Prostate gland (tissue), 2 donors: ENCODE results near the gene BLOC1S1. TPM values are rescaled to one million over a fixed set of nuclear protein-coding genes. Genes with fewer than 3 reads are reported as not detected.
A peak's percentile ranks its signal among the peaks of the same experiment; 100 is the strongest.

Experiments used
- DNase-seq: peaks from one replicate; pipeline ENCODE4 v3.0.0-alpha.2; 2019; ENCODE audit warnings: low spot score
- H3K27ac ChIP-seq, 2 donors: fragments of 200-600 bp; sonication (generic); 2 replicates each; pipeline ENCODE4 v1.5.1; 2017 to 2019
- H3K27me3 ChIP-seq: fragments of 200-600 bp; sonication (generic); replicated peaks from 2 replicates; pipeline ENCODE4 v1.5.1; 2019; ENCODE audit not compliant: insufficient read depth
- H3K36me3 ChIP-seq, 2 donors: fragments of 200-600 bp; sonication (generic); 1 replicate in 1 of 2; 2 replicates in 1 of 2; pipeline versions ENCODE4 v1.5.1 to v1.8.1; 2017 to 2019
- H3K4me1 ChIP-seq: fragments of 200-600 bp; sonication (generic); replicated peaks from 2 replicates; pipeline ENCODE4 v1.5.1; 2019
- H3K4me3 ChIP-seq, 2 donors: fragments of 200-600 bp; sonication (generic); 2 replicates each; pipeline ENCODE4 v1.5.1; 2017 to 2019
- H3K9me3 ChIP-seq: fragments of 200-600 bp; sonication (generic); 2 replicates; pipeline ENCODE4 v1.5.1; 2017
- POLR2A ChIP-seq: fragments of 450-650 bp; IDR thresholded peaks from one replicate; pipeline ENCODE4 v1.6.1; 2016; ENCODE audit warnings: antibody characterized with exemption, mild to moderate bottlenecking
- POLR2AphosphoS5 ChIP-seq: sonication (generic); formaldehyde crosslinking; IDR thresholded peaks from one replicate; pipeline ENCODE4 v1.6.1; 2017; ENCODE audit warnings: antibody characterized with exemption
- WGBS: methylation state at CpG from one replicate; pipeline ENCODE4 v1.1.5; 2018; 5-methylcytosine and 5-hydroxymethylcytosine counted together
- intact Hi-C: fragments of 100-400 bp; cut with DNase I; formaldehyde crosslinking; loops from one replicate; pipeline ENCODE4 v1.14.2; 2022
- total RNA-seq, 2 donors: library from RNA; depleted of rRNA; stranded (reverse); fragments of >200 nt; gene quantifications; one replicate each; pipeline ENCODE4 v1.1.0, GENCODE V29; 2016
- TF ChIP-seq, protein P1 (sequence below), 4 experiments: fragments of 200-600 bp in 2 of 4; fragments of 450-650 bp in 2 of 4; sonication (generic) in 2 of 4; IDR thresholded peaks; 1 replicate in 3 of 4; 2 replicates in 1 of 4; pipeline ENCODE4 v1.5.1; 2016 to 2019; ENCODE audit warnings: antibody characterized with exemption in 4 of 4, mild to moderate bottlenecking in 2 of 4, moderate library complexity in 2 of 4

Gene BLOC1S1
- total RNA-seq = 100 to 1,000 TPM; 151 to 240 TPM

DNA sequence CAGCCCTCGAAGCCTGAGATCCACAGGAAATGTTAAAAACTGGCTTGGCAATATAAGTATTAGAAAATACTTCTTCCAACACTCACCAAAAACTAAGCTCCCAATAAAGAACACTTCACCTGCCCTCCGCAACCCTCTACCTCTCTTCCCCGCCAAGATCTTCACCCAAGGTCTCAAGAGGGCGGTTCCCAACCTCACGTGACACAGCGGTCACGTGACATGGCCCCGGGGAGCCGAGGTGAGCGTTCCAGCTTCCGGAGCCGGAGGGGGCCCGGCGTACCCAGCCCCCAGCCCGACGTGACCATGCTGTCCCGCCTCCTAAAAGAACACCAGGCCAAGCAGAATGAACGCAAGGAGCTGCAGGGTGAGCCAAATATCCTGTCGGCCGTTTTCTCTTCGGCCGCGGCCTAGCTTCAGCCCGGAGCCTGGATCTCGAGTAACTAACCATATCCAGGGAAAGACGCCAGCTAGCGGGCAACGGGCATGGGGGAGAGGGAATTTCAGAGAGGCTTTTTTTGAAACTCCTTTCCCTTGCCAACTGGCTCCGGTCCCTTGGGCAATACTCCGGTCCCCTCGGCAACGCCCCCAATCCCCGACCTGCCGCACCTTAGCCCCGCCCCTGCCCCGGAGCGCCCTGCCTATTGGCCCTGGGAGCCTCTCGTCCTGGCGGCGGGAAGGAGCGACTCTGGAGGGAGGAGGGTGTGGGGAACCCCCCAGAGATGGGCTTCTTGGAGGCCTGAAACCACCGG lies at the start of gene BLOC1S1:
Gene BLOC1S1 (plus strand): TSS at position 214 of the 749 bp plus-strand sequence. CDS start 6 bp downstream, at position 220.
- peak; percentile 89 for DNase-seq
- peak within 1 kb of the TSS; percentile 77 to 80 for H3K4me3 ChIP-seq
- peaks cover 12% of the 10 kb centered on the region for H3K4me1 ChIP-seq
- no peaks in the 10 kb centered on the region for H3K9me3 ChIP-seq
- H3K27me3 ChIP-seq = no peaks in the 10 kb centered on the region
- intact Hi-C loops = no loop called here
- peak within 1 kb of the TSS; percentile 91 to 93 for H3K27ac ChIP-seq
- under 1% methylated on average over 42 of the region's 42 CpGs for WGBS
- no peaks in the 10 kb centered on the region for H3K36me3 ChIP-seq
- TF ChIP-seq POLR2A (peak; percentile 51), POLR2AphosphoS5 (peak; percentile 88)
- TF ChIP-seq, protein P1, sequence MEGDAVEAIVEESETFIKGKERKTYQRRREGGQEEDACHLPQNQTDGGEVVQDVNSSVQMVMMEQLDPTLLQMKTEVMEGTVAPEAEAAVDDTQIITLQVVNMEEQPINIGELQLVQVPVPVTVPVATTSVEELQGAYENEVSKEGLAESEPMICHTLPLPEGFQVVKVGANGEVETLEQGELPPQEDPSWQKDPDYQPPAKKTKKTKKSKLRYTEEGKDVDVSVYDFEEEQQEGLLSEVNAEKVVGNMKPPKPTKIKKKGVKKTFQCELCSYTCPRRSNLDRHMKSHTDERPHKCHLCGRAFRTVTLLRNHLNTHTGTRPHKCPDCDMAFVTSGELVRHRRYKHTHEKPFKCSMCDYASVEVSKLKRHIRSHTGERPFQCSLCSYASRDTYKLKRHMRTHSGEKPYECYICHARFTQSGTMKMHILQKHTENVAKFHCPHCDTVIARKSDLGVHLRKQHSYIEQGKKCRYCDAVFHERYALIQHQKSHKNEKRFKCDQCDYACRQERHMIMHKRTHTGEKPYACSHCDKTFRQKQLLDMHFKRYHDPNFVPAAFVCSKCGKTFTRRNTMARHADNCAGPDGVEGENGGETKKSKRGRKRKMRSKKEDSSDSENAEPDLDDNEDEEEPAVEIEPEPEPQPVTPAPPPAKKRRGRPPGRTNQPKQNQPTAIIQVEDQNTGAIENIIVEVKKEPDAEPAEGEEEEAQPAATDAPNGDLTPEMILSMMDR (IDR thresholded peaks at IDR 0.05) = peak in 1 of 4 experiments; percentile 38

- Histone ChIP-seq H3K4me3 (no peak overlapping the region), H3K9me3 (no peaks in the 10 kb centered on the region), H3K27me3 (no peaks in the 10 kb centered on the region), H3K27ac (no peak overlapping the region), H3K36me3 (no peaks in the 10 kb centered on the region), H3K4me1 (no peaks in the 10 kb centered on the region)
- 77% methylated on average over 7 of the region's 7 CpGs for WGBS
- intact Hi-C loops = no loop called here
- TF ChIP-seq POLR2A (no peak), POLR2AphosphoS5 (no peak)
- TF ChIP-seq, protein P1 (IDR thresholded peaks at IDR 0.05) = no peak
- no peak for DNase-seq
Measured at GRCh38 chr12:55666508-55666907, 49.3 kb upstream of the BLOC1S1 start.

DNA sequence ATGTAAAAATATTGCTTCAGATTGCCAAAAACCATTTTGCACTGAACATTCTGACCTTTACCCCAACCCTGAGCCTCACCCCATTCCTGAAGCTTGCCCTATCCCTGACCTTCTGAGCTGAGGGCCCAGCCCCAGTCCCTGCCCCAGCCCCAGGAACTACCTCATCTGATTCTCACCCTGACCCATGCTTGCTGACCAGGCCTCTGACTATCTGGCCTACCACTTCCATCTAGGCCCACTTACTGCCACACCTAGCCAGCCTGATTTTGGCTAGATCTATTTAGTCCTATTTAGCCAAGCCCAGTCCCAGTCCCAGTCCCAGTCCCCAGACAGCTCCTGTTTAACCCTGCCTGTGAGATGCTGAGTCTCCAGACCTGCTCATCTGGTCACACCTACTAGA lies 45.6 kb upstream of the BLOC1S1 start:
- no peak overlapping the region for H3K27ac ChIP-seq
- no peaks in the 10 kb centered on the region for H3K9me3 ChIP-seq
- intact Hi-C loops = no loop called here
- H3K27me3 ChIP-seq = no peaks in the 10 kb centered on the region
- no peaks in the 10 kb centered on the region for H3K4me1 ChIP-seq
- no peaks in the 10 kb centered on the region for H3K36me3 ChIP-seq
- H3K4me3 ChIP-seq = no peak overlapping the region
- TF ChIP-seq, protein P1 (IDR thresholded peaks at IDR 0.05) = no peak
- TF ChIP-seq POLR2A (no peak), POLR2AphosphoS5 (no peak)
- DNase-seq = no peak

DNA sequence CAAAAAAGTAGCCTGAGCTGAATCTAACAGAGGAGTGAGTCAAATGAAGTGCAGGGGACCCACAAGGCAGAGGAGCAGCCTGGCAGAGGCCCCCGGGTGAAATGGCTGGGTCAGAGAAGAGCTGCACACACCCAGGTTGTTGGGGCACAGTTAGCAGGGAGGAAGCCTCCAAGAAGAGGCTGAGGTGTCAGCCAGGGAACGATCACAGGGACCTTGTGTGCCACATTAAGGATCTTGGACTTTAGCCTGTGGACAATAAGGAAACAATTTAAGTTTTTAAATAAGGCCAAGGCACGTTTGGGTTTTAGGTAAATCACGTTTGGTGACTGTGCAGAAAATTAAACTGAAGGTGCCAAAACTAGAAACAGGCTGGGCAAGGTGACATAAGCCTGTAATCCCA lies 44.1 kb upstream of the BLOC1S1 start:
- Histone ChIP-seq H3K27ac (no peak overlapping the region), H3K4me3 (no peak overlapping the region), H3K36me3 (no peaks in the 10 kb centered on the region), H3K27me3 (no peaks in the 10 kb centered on the region), H3K4me1 (no peaks in the 10 kb centered on the region), H3K9me3 (no peaks in the 10 kb centered on the region)
- intact Hi-C loops = no loop called here
- 43% methylated on average over 4 of the region's 4 CpGs for whole genome bisulfite sequencing
- TF ChIP-seq, protein P1 (IDR thresholded peaks at IDR 0.05) = no peak
- TF ChIP-seq POLR2AphosphoS5 (no peak), POLR2A (no peak)
- DNase-seq = no peak

DNA sequence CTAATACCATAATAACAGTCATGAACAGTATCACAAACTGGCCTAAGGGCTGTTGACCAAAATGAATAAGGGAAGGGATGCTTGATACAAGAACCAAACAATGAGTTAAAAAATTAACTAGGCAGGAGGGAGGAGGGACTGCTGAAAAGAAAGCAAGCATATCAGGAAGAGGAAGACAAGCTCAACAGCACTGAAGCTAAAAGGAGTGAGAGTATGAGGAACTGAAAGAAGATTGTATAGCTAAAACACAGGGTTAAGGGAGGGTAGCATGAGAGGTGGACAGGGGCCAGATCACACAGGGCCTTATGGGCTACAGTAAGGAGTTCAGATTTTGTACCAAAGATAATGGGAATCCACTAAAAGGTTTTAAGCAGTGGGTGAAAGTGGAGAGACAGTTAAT lies 42.2 kb upstream of the BLOC1S1 start:
- H3K27ac ChIP-seq = no peak overlapping the region
- intact Hi-C loops = no loop called here
- H3K4me3 ChIP-seq = no peak overlapping the region
- no peaks in the 10 kb centered on the region for H3K27me3 ChIP-seq
- H3K9me3 ChIP-seq = no peaks in the 10 kb centered on the region
- H3K36me3 ChIP-seq = no peaks in the 10 kb centered on the region
- DNase-seq = no peak
- no peaks in the 10 kb centered on the region for H3K4me1 ChIP-seq
- TF ChIP-seq, protein P1 (IDR thresholded peaks at IDR 0.05) = no peak
- TF ChIP-seq POLR2A (no peak), POLR2AphosphoS5 (no peak)
